Peyer's patch (tissue), 4 donors: Measurements from ENCODE around the gene WDR93. TPM values are rescaled to one million over a fixed set of nuclear protein-coding genes. Genes with fewer than 3 reads are reported as not detected.

ENCODE experiments used
- DNase-seq, 3 donors: peaks; one replicate each; pipeline ENCODE4 v3.0.0-alpha.2; 2017 to 2019
- H3K27ac ChIP-seq, 4 donors: fragments of 200-600 bp; sonication (generic); one replicate each; pipeline ENCODE4 v1.5.1; 2016 to 2019
- H3K27me3 ChIP-seq, 2 donors: fragments of 200-600 bp; sonication (generic); one replicate each; pipeline ENCODE4 v1.5.1; 2019
- H3K36me3 ChIP-seq, 3 donors: fragments of 200-600 bp; sonication (generic); one replicate each; pipeline ENCODE4 v1.5.1; 2016 to 2019
- H3K4me1 ChIP-seq, 4 donors: fragments of 200-600 bp; sonication (generic); one replicate each; pipeline ENCODE4 v1.5.1; 2016 to 2019
- H3K4me3 ChIP-seq, 4 donors: fragments of 200-600 bp; sonication (generic); 1 replicate in 3 of 4; 2 replicates in 1 of 4; pipeline ENCODE4 v1.5.1; 2016 to 2019; ENCODE audit warnings: mild to moderate bottlenecking in 1 of 4
- H3K9me3 ChIP-seq, 4 donors: fragments of 200-600 bp; sonication (generic); one replicate each; pipeline ENCODE4 v1.5.1; 2016 to 2019; ENCODE audit warnings: mild to moderate bottlenecking in 1 of 4
- POLR2A ChIP-seq, 2 donors: fragments of 450-650 bp; IDR thresholded peaks; one replicate each; pipeline ENCODE4 v1.5.1; 2017; ENCODE audit warnings: antibody characterized with exemption in 2 of 2, mild to moderate bottlenecking in 2 of 2, moderate library complexity in 2 of 2
- total RNA-seq, 4 donors: library from RNA; depleted of rRNA; stranded (reverse); fragments of >200 nt; gene quantifications; one replicate each; pipeline ENCODE4 v1.1.0, GENCODE V29; 2016
- TF ChIP-seq, protein P1 (sequence below), 6 experiments: fragments of 450-650 bp in 4 of 6; fragments of 200-600 bp in 2 of 6; sonication (generic) in 1 of 6; IDR thresholded peaks; one replicate each; pipeline ENCODE4 v1.5.1; 2017 to 2019; ENCODE audit warnings: antibody characterized with exemption in 6 of 6, mild to moderate bottlenecking in 3 of 6, moderate library complexity in 1 of 6

Gene WDR93
- total RNA-seq, result 1 to 10 TPM in 1 of 4 donors, not detected in 3; 1.0 TPM

DNA sequence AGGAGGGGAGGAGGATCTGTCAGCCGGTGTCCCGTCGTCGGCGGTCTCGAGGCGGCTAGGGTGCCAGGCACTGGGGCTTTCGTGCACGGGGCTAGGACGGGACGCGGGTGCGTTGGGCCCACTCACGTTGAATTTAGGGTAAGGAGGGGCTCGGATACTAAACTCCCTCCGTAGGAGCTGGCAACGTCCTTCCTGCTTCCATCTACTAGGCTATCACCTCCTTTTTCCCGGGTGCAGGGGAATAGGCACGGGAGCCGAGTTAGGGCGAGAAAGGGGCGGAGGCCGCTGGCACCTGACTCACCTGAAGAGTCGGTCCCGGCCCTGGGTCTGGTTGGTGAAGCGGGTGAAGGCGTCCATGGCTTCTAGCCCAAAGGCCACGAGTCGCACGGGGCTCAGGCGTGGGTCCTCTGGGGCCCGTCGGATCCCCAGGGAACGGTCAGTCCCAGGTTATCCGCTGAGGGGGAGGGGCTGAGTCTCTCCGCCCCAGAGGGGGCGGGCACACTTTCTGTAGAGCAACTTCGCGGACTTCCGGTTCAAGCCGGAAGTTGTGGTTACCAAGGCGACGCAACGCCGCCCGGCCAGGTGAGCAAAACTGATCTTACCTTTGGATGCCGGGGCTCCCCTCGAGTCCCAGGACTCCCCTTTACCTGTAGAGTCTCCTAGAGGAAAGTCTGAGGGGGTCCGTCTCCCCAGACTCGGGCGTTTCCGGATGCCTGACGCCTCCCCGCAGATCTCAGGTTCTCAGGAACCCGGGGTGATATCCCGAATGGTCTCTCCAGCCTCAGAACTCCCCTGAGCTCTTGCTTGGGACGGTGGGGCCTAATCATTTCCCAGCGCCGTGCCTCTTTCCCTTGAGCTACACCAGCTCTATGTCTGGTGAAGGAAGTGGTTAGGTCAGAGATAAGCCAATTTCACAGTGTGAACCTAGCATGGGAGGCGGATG lies at the start of gene WDR93, which contains the start of gene PEX11A:
TSS of gene WDR93 (plus strand) at position 536 of the 943 bp plus-strand sequence. CDS start 10,936 bp downstream, outside the sequence.
TSS of gene PEX11A (minus strand) at position 479 of the 943 bp plus-strand sequence. CDS start at position 357, 122 bp downstream.
- peaks cover 0 to 21% (median 1%) of the 10 kb centered on the region in 4 donors for H3K4me1 ChIP-seq
- H3K27me3 ChIP-seq, result no peaks in the 10 kb centered on the region
- no peaks in the 10 kb centered on the region for H3K9me3 ChIP-seq
- TF ChIP-seq POLR2A (IDR thresholded peaks at IDR 0.05), result peak; percentile 67 to 91
- TF ChIP-seq, protein P1, sequence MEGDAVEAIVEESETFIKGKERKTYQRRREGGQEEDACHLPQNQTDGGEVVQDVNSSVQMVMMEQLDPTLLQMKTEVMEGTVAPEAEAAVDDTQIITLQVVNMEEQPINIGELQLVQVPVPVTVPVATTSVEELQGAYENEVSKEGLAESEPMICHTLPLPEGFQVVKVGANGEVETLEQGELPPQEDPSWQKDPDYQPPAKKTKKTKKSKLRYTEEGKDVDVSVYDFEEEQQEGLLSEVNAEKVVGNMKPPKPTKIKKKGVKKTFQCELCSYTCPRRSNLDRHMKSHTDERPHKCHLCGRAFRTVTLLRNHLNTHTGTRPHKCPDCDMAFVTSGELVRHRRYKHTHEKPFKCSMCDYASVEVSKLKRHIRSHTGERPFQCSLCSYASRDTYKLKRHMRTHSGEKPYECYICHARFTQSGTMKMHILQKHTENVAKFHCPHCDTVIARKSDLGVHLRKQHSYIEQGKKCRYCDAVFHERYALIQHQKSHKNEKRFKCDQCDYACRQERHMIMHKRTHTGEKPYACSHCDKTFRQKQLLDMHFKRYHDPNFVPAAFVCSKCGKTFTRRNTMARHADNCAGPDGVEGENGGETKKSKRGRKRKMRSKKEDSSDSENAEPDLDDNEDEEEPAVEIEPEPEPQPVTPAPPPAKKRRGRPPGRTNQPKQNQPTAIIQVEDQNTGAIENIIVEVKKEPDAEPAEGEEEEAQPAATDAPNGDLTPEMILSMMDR (IDR thresholded peaks at IDR 0.05), result peak in 1 of 6 experiments; percentile 14
- H3K4me3 ChIP-seq, result peak within 1 kb of the TSS; percentile 64 to 83 (median 68)
- H3K27ac ChIP-seq, result peak within 1 kb of the TSS; percentile 38 to 88 (median 62)
- H3K36me3 ChIP-seq, result no peaks in the 10 kb centered on the region
- peak; percentile 67 to 95 (median 94) for DNase-seq

GRCh38 chr15:89641053-89641452 lies 49.6 kb upstream of the WDR93 start:
- TF ChIP-seq POLR2A (IDR thresholded peaks at IDR 0.05), result no peak
- TF ChIP-seq, protein P1 (IDR thresholded peaks at IDR 0.05), result no peak
- Histone ChIP-seq H3K27me3 (no peaks in the 10 kb centered on the region), H3K9me3 (no peaks in the 10 kb centered on the region), H3K36me3 (no peaks in the 10 kb centered on the region), H3K27ac (no peak overlapping the region), H3K4me1 (no peaks in the 10 kb centered on the region), H3K4me3 (no peak overlapping the region)
- DNase-seq, result peak in 1 of 3 donors; percentile 8

DNA sequence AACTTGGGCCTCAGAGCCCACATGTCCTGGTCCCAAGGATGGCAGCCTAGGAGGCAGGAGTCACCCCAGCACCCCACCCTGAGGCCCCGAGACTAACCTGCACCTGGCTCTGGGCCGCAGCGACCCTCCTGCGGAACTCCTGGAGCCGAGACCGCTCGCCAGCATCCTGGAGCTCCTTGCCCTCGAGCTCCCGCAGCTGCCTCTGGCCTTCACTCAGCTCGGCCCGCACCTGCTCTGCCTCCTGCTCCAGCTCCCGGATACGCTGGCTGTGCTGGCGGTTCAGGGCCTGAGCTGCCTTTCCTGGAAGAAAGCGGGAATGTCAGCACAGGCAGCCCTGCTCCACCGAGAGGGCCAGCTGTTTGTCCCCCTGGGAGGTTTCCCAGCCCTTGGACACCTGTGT lies 48.5 kb upstream of the WDR93 start:
- TF ChIP-seq POLR2A (IDR thresholded peaks at IDR 0.05), result no peak
- TF ChIP-seq, protein P1 (IDR thresholded peaks at IDR 0.05), result no peak
- Histone ChIP-seq H3K9me3 (no peaks in the 10 kb centered on the region), H3K4me3 (no peak overlapping the region), H3K27ac (no peak overlapping the region), H3K4me1 (no peaks in the 10 kb centered on the region), H3K36me3 (no peaks in the 10 kb centered on the region), H3K27me3 (no peaks in the 10 kb centered on the region)
- peak in 1 of 3 donors; percentile 23 for DNase-seq

DNA sequence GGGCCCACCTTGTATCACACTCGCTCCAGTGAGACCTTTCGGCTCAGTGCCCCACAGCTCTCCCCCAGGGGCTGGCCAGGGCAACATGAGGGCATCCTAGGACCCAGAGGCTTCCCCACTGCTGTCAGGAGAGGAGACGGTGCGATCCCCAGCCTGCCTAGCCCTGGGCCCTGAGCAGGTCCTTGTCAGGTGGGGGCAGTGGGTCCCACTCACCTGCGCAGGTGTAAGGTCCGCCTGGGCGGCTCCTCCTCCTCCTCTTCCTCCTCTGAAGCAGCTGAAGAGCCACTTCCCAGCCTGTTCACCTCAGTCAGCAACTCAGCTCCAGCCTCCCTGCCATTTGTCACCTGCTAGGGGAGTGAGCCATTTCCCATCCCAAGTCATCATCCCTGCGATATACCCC lies 44.9 kb upstream of the WDR93 start:
- TF ChIP-seq POLR2A (IDR thresholded peaks at IDR 0.05), result no peak
- TF ChIP-seq, protein P1 (IDR thresholded peaks at IDR 0.05), result no peak
- DNase-seq, result no peak
- Histone ChIP-seq H3K4me1 (peaks cover 0 to 4% (median 0%) of the 10 kb centered on the region in 4 donors), H3K4me3 (no peak overlapping the region), H3K27ac (no peak overlapping the region), H3K27me3 (no peaks in the 10 kb centered on the region), H3K9me3 (no peaks in the 10 kb centered on the region), H3K36me3 (no peaks in the 10 kb centered on the region)

DNA sequence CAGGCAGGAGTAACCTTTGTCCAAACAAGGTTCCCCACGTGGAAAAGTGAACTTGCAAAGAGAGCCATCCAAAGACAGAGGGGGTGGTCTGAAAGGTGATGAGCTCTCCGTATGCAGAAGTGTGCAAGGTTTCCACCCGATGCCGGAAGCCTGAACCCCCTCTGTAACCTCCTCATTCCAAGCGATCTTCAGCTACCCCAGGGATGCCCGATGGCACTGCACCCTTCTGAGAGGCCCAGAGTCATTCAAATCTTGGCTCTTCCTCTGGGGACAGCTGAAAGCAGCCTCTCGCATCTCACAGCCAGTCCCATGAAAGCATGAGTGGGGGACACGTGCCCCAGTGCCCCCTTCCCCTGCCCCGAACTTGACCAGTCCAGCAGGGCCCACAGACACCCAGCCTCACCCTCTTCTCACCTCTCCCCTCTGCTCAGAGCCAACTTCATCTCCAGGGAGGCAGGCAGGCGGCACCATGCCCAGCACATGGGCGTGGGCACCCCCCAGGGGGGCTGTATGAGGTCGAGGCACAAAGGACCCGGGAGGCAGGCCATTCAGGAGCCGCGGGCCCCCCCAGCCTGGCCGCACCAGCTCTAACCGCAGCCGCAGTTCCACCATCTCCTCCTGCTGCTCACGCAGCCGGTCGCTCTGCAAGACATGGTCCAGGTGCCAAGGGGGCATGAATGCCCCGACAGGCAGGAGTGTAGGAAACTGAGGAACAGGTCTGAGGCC lies 44.0 kb upstream of the WDR93 start:
- peaks cover 0 to 4% (median 0%) of the 10 kb centered on the region in 4 donors for H3K4me1 ChIP-seq
- H3K27ac ChIP-seq, result no peak overlapping the region
- H3K4me3 ChIP-seq, result no peak overlapping the region
- no peaks in the 10 kb centered on the region for H3K27me3 ChIP-seq
- DNase-seq, result peak in 1 of 3 donors; percentile 44
- TF ChIP-seq, protein P1 (IDR thresholded peaks at IDR 0.05), result no peak
- TF ChIP-seq POLR2A (IDR thresholded peaks at IDR 0.05), result no peak
- H3K36me3 ChIP-seq, result no peaks in the 10 kb centered on the region
- no peaks in the 10 kb centered on the region for H3K9me3 ChIP-seq
